Gastroesophageal sphincter (tissue), 3 donors: ENCODE results near the gene NUDT2.
"Not testable (repeated sequence)": the region's sequence is repeated elsewhere in the genome, so short reads cannot be mapped to it uniquely, and the experiment has no call there.

Experiments
- CTCF ChIP-seq, 4 experiments: fragments of 200-600 bp in 2 of 4; fragments of 450-650 bp in 2 of 4; sonication (generic) in 1 of 4; IDR thresholded peaks; one replicate each; pipeline ENCODE4 v1.5.1; 2017 to 2019; ENCODE audit warnings: antibody characterized with exemption in 4 of 4, mild to moderate bottlenecking in 2 of 4, moderate library complexity in 2 of 4
- EP300 ChIP-seq: sonication (generic); formaldehyde crosslinking; IDR thresholded peaks from one replicate; pipeline ENCODE4 v1.6.1; 2017; ENCODE audit warnings: antibody characterized with exemption, mild to moderate bottlenecking

GRCh38 chr9:34352122-34352652 is 22.8 kb downstream of the NUDT2 start:
- not testable (repeated sequence) for TF ChIP-seq CTCF (IDR thresholded peaks at IDR 0.05); EP300
